SK-N-SH (cell line): ENCODE measurements around the gene KIF1A. TPM values are rescaled to one million over a fixed set of nuclear protein-coding genes. Genes with fewer than 3 reads are reported as not detected.

Experiments
- CTCF ChIA-PET: fragments of 300-600, 350-600 bp; formaldehyde crosslinking; extraction: SDS; loops from one replicate; lab custom pipeline; 2021; lab: Yijun Ruan, JAX
- POLR2A ChIA-PET: fragments of 350-600 bp; sonication (Branson Sonifier 250); formaldehyde crosslinking; extraction: SDS; loops from one replicate; lab custom pipeline; 2020; ENCODE audit warnings: antibody characterized with exemption, inconsistent platforms; lab: Yijun Ruan, JAX
- DNase-seq: peaks from one replicate; pipeline ENCODE4 v3.0.0; 2012
- H2AFZ ChIP-seq: fragments of 200-600 bp; sonication (generic); 2 replicates; pipeline ENCODE4 v1.8.1; 2016; ENCODE audit warnings: antibody characterized with exemption, mild to moderate bottlenecking, low read depth
- H3F3A ChIP-seq: fragments of 200-600 bp; sonication (generic); replicated peaks from 2 replicates; pipeline ENCODE3; 2016; ENCODE audit warnings: antibody characterized with exemption, mild to moderate bottlenecking; ENCODE audit not compliant: insufficient read depth
- H3K27ac ChIP-seq, 2 experiments: fragments of 200-500 bp in 1 of 2; fragments of 200-600 bp in 1 of 2; sonication (Bioruptor generic) in 1 of 2; sonication (generic), shearing (Covaris generic) in 1 of 2; 2 replicates each; pipeline versions ENCODE4 v1.5.1 to v1.6.1; 2014 to 2016; ENCODE audit warnings: low read depth in 2 of 2, inconsistent platforms in 1 of 2, low read length in 1 of 2, mild to moderate bottlenecking in 1 of 2, mixed read lengths in 1 of 2
- H3K27me3 ChIP-seq: fragments of 200-600 bp; sonication (generic), shearing (Covaris generic); 2 replicates; pipeline ENCODE4 v1.6.1; 2016; ENCODE audit warnings: mixed run types; ENCODE audit not compliant: insufficient read depth
- H3K36me3 ChIP-seq, 2 experiments: fragments of 200-500 bp in 1 of 2; fragments of 200-600 bp in 1 of 2; sonication (Bioruptor generic) in 1 of 2; sonication (generic) in 1 of 2; replicated peaks in 1 of 2; 2 replicates each; pipeline versions ENCODE3 to v1.5.1; 2014 to 2016; ENCODE audit warnings: low read length in 1 of 2, mild to moderate bottlenecking in 1 of 2; ENCODE audit not compliant: insufficient read depth in 2 of 2, control insufficient read depth in 1 of 2
- H3K4me1 ChIP-seq, 2 experiments: fragments of 200-500 bp in 1 of 2; fragments of 200-600 bp in 1 of 2; sonication (Bioruptor generic) in 1 of 2; sonication (generic), shearing (Covaris generic) in 1 of 2; 2 replicates each; pipeline versions ENCODE4 v1.5.1 to v1.6.1; 2014 to 2016; ENCODE audit warnings: low read depth in 1 of 2, low read length in 1 of 2, mixed run types in 1 of 2; ENCODE audit not compliant: insufficient read depth in 2 of 2, control insufficient read depth in 1 of 2
- H3K4me2 ChIP-seq: fragments of 200-600 bp; sonication (generic), shearing (Covaris generic); 2 replicates; pipeline ENCODE4 v1.6.1; 2017; ENCODE audit warnings: mixed run types
- H3K4me3 ChIP-seq, 2 experiments: fragments of 200-500 bp in 1 of 2; fragments of 200-600 bp in 1 of 2; sonication (Bioruptor generic) in 1 of 2; sonication (generic), shearing (Covaris generic) in 1 of 2; 2 replicates each; pipeline versions ENCODE4 v1.5.1 to v1.8.1; 2014 to 2016; ENCODE audit warnings: low read depth in 2 of 2, inconsistent platforms in 1 of 2, low read length in 1 of 2, mild to moderate bottlenecking in 1 of 2, mixed read lengths in 1 of 2, moderate library complexity in 1 of 2
- H3K79me2 ChIP-seq: fragments of 200-600 bp; sonication (generic); 2 replicates; pipeline ENCODE4 v1.8.1; 2017; ENCODE audit warnings: mild to moderate bottlenecking; ENCODE audit not compliant: insufficient read depth
- H3K9ac ChIP-seq: fragments of 200-600 bp; sonication (generic); 2 replicates; pipeline ENCODE4 v1.6.1; 2017; ENCODE audit warnings: mixed run types
- H3K9me2 ChIP-seq: fragments of 200-600 bp; sonication (generic); 2 replicates; pipeline ENCODE4 v1.6.1; 2017; ENCODE audit warnings: mixed run types
- H3K9me3 ChIP-seq: fragments of 200-600 bp; sonication (generic); 2 replicates; pipeline ENCODE4 v1.6.1; 2017; ENCODE audit warnings: mixed run types, mild to moderate bottlenecking, moderate library complexity
- H4K20me1 ChIP-seq: fragments of 200-600 bp; sonication (generic); 2 replicates; pipeline ENCODE4 v1.6.1; 2017; ENCODE audit warnings: mild to moderate bottlenecking, mixed run types; ENCODE audit not compliant: insufficient read depth
- CHD2 ChIP-seq: fragments of 150-350 bp; IDR thresholded peaks from 2 replicates; pipeline ENCODE4 v1.6.1; 2018; ENCODE audit warnings: low read length; ENCODE audit not compliant: partially characterized antibody
- ELF1 ChIP-seq: IDR thresholded peaks from 2 replicates; pipeline ENCODE4 v1.4.0; 2012
- EP300 ChIP-seq, 2 experiments: IDR thresholded peaks; 2 replicates each; pipeline versions ENCODE4 v1.4.0 to v1.6.1; 2012; ENCODE audit warnings: borderline replicate concordance in 1 of 2, low read depth in 1 of 2, low read length in 1 of 2
- EZH2phosphoT487 ChIP-seq: fragments of 200-600 bp; sonication (generic); IDR thresholded peaks from 2 replicates; pipeline ENCODE4 v1.6.1; 2017; ENCODE audit warnings: low read depth, mixed run types, mild to moderate bottlenecking, antibody characterized with exemption, moderate library complexity, borderline replicate concordance
- FOSL2 ChIP-seq: IDR thresholded peaks from 2 replicates; pipeline ENCODE4 v1.4.0; 2012; ENCODE audit warnings: low read depth, mild to moderate bottlenecking, moderate library complexity, borderline replicate concordance
- GABPA ChIP-seq: IDR thresholded peaks from 2 replicates; pipeline ENCODE4 v1.4.0; 2012; ENCODE audit warnings: low read depth, mild to moderate bottlenecking
- MEF2A ChIP-seq: IDR thresholded peaks from 2 replicates; pipeline ENCODE4 v1.4.0; 2012; ENCODE audit warnings: low read depth, borderline replicate concordance
- NFIC ChIP-seq: IDR thresholded peaks from 2 replicates; pipeline ENCODE4 v1.4.0; 2012; ENCODE audit warnings: borderline replicate concordance
- PBX3 ChIP-seq: IDR thresholded peaks from 2 replicates; pipeline ENCODE4; 2012
- POLR2AphosphoS5 ChIP-seq: IDR thresholded peaks from 2 replicates; pipeline ENCODE4 v1.6.1; 2012; ENCODE audit warnings: low read depth, low read length
- RCOR1 ChIP-seq: fragments of 150-350 bp; IDR thresholded peaks from 2 replicates; pipeline ENCODE4 v1.6.1; 2017; ENCODE audit warnings: antibody characterized with exemption, low read length
- REST ChIP-seq: IDR thresholded peaks from 2 replicates; pipeline ENCODE4 v1.6.1; 2012; ENCODE audit warnings: mild to moderate bottlenecking, low read depth, low read length, moderate library complexity
- RFX5 ChIP-seq: IDR thresholded peaks from 2 replicates; pipeline ENCODE4 v1.6.1; 2012; ENCODE audit warnings: mild to moderate bottlenecking, improper control_type of control experiment, low read length
- SIN3A ChIP-seq: IDR thresholded peaks from 2 replicates; pipeline ENCODE4 v1.6.1; 2012; ENCODE audit warnings: low read depth, mild to moderate bottlenecking, low read length, moderate library complexity, borderline replicate concordance
- TAF1 ChIP-seq: IDR thresholded peaks from 2 replicates; pipeline ENCODE4 v1.6.1; 2012; ENCODE audit warnings: low read depth, mild to moderate bottlenecking, low read length, moderate library complexity, borderline replicate concordance
- TCF12 ChIP-seq: IDR thresholded peaks from 2 replicates; pipeline ENCODE4 v1.4.0; 2012
- TEAD4 ChIP-seq: IDR thresholded peaks from 2 replicates; pipeline ENCODE4 v1.4.0; 2012; ENCODE audit warnings: mild to moderate bottlenecking, borderline replicate concordance; ENCODE audit not compliant: insufficient read depth
- USF1 ChIP-seq: IDR thresholded peaks from 2 replicates; pipeline ENCODE4 v1.4.0; 2012; ENCODE audit warnings: low read depth, borderline replicate concordance
- USF2 ChIP-seq: fragments of 150-350 bp; IDR thresholded peaks from 2 replicates; pipeline ENCODE4 v1.6.1; 2017; ENCODE audit warnings: antibody characterized with exemption, low read length, low read depth, borderline replicate concordance
- ZBTB33 ChIP-seq: IDR thresholded peaks from 2 replicates; pipeline ENCODE4 v1.4.0; 2012; ENCODE audit warnings: low read depth, borderline replicate concordance
- WGBS: methylation state at CpG from one replicate; pipeline ENCODE4 v1.1.6; 2017; ENCODE audit warnings: low lambda C conversion rate; 5-methylcytosine and 5-hydroxymethylcytosine counted together
- polyA plus RNA-seq, 3 experiments: library from polyadenylated mRNA; depleted of rRNA; stranded (reverse); fragments of >200 nt; gene quantifications; 2 replicates each; pipeline ENCODE4 v1.2.3, GENCODE V29; 2012

The KIF1A gene
- polyA plus RNA-seq, 1 of the 3 experiments (the other 2 are of a cell fraction) = 0.21 TPM

GRCh38 chr2:240810199-240810598, 9.8 kb downstream of the KIF1A start:
- H3K27ac ChIP-seq = no peak overlapping the region
- H3K79me2 ChIP-seq = no peaks in the 10 kb centered on the region
- H3K4me2 ChIP-seq = no peak overlapping the region
- H3F3A ChIP-seq = no peaks in the 10 kb centered on the region
- ChIA-PET POLR2A (no interaction called here), CTCF (interaction anchor here (0.6 to 2.4 kb wide), 2 partner anchors 30 to 890 kb away, joined by 3 to 7 read pairs; no protein-coding TSS in a partner anchor)
- no peak for DNase-seq
- H3K9me2 ChIP-seq = no peaks in the 10 kb centered on the region
- WGBS = 70% methylated on average over 6 of the region's 6 CpGs
- TF ChIP-seq EZH2phosphoT487 (no peak), ELF1 (no peak), GABPA (no peak), USF1 (no peak), RCOR1 (no peak), TAF1 (no peak), NFIC (no peak), ZBTB33 (no peak), TCF12 (no peak), SIN3A (no peak), POLR2AphosphoS5 (no peak), CHD2 (no peak), EP300 (IDR thresholded peaks at IDR 0.05; ENCODE audit: borderline replicate concordance in 1 of 2, low read depth in 1 of 2, low read length in 1 of 2) (no peak), MEF2A (no peak), PBX3 (no peak), RFX5 (no peak), USF2 (no peak), REST (no peak), TEAD4 (no peak), FOSL2 (no peak)
- no peak overlapping the region for H3K4me3 ChIP-seq
- no peak overlapping the region for H2AFZ ChIP-seq
- no peaks in the 10 kb centered on the region for H3K9me3 ChIP-seq
- H3K9ac ChIP-seq = no peak overlapping the region
- no peaks in the 10 kb centered on the region for H4K20me1 ChIP-seq
- H3K4me1 ChIP-seq = no peaks in the 10 kb centered on the region
- H3K36me3 ChIP-seq = no peaks in the 10 kb centered on the region
- no peaks in the 10 kb centered on the region for H3K27me3 ChIP-seq
